ENCODE results near the gene ELF1. TPM values are rescaled to one million over a fixed set of nuclear protein-coding genes. Genes with fewer than 3 reads are reported as not detected.

Gene ELF1
- total and polyA plus RNA-seq, 2 experiments from 2014 or later = 7.0 to 12.7 TPM

DNA sequence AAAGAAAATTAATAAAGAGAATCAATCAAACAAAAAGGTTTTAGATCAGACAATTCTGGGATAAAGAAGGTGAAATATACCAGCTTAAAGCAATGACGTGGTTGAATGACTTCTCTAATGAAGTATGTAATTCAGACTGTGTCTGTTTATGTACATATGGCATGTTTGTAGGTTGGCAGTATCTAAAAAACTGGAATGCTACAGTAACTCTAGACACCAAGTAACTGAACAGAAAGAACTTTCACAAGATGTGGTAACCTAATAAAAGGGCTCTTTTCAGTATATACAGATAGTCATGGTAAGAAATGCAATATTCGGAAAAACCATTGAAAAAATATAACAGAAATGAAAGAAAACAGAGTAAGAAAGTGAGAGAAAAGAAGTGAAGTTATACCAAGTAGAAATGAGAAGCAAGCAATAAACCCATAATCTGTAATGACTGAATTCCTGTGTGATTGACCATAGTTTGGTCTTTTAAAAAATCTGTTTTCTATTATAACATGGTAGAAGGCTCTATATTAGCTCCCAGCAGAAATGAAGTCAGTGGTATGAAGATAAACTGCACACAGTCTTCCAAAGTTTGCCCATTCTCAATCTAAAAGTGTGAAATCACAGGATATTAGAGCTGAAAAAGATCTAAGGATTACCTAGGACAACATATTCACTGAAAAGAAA is 31.4 kb downstream of the ELF1 start:
- Mint-ChIP-seq H3K4me3 (no peak overlapping the region), H3K36me3 (ENCODE audit: low read depth) (no peaks in the 10 kb centered on the region), H3K27me3 (ENCODE audit: insufficient read depth, low read depth, poor library complexity) (no peaks in the 10 kb centered on the region), H3K9me3 (no peaks in the 10 kb centered on the region), H3K4me1 (peaks cover 6% of the 10 kb centered on the region; the same call in 2 of the 3 replicates), H3K27ac (no peak overlapping the region)
- Histone ChIP-seq H3K27me3 (ENCODE audit: insufficient read depth) (no peaks in the 10 kb centered on the region), H3K4me2 (no peak overlapping the region), H3K4me3 (no peak overlapping the region), H3K27ac (ENCODE audit: low read depth) (no peak overlapping the region), H4K20me1 (replicated peaks; ENCODE audit: insufficient read depth) (no peaks in the 10 kb centered on the region), H3F3A (replicated peaks; ENCODE audit: low read depth) (no peaks in the 10 kb centered on the region), H3K79me2 (replicated peaks; ENCODE audit: insufficient read depth) (no peaks in the 10 kb centered on the region), H2AFZ (no peak overlapping the region), H3K4me1 (ENCODE audit: insufficient read depth) (peaks cover 8% of the 10 kb centered on the region), H3K36me3 (ENCODE audit: insufficient read depth) (no peaks in the 10 kb centered on the region), H3K9me2 (ENCODE audit: insufficient read depth) (no peaks in the 10 kb centered on the region)
- ATAC-seq = no peak
- TF ChIP-seq JUNB (IDR thresholded peaks at IDR 0.05; ENCODE audit: unreplicated experiment) = no peak
- TF ChIP-seq, protein P1, sequence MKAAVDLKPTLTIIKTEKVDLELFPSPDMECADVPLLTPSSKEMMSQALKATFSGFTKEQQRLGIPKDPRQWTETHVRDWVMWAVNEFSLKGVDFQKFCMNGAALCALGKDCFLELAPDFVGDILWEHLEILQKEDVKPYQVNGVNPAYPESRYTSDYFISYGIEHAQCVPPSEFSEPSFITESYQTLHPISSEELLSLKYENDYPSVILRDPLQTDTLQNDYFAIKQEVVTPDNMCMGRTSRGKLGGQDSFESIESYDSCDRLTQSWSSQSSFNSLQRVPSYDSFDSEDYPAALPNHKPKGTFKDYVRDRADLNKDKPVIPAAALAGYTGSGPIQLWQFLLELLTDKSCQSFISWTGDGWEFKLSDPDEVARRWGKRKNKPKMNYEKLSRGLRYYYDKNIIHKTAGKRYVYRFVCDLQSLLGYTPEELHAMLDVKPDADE (IDR thresholded peaks at IDR 0.05) = no peak
- TF ChIP-seq NANOG (IDR thresholded peaks at IDR 0.05; ENCODE audit: borderline replicate concordance) = no peak
- no peak for TF ChIP-seq ZNF114 (CRISPR knock-in tag; IDR thresholded peaks at IDR 0.05)
- TF ChIP-seq EZH2phosphoT487 (IDR thresholded peaks at IDR 0.05; ENCODE audit: unreplicated experiment) = no peak
- TF ChIP-seq STAT1 (IDR thresholded peaks at IDR 0.05; ENCODE audit: unreplicated experiment) = no peak
- TF ChIP-seq, protein P2, sequence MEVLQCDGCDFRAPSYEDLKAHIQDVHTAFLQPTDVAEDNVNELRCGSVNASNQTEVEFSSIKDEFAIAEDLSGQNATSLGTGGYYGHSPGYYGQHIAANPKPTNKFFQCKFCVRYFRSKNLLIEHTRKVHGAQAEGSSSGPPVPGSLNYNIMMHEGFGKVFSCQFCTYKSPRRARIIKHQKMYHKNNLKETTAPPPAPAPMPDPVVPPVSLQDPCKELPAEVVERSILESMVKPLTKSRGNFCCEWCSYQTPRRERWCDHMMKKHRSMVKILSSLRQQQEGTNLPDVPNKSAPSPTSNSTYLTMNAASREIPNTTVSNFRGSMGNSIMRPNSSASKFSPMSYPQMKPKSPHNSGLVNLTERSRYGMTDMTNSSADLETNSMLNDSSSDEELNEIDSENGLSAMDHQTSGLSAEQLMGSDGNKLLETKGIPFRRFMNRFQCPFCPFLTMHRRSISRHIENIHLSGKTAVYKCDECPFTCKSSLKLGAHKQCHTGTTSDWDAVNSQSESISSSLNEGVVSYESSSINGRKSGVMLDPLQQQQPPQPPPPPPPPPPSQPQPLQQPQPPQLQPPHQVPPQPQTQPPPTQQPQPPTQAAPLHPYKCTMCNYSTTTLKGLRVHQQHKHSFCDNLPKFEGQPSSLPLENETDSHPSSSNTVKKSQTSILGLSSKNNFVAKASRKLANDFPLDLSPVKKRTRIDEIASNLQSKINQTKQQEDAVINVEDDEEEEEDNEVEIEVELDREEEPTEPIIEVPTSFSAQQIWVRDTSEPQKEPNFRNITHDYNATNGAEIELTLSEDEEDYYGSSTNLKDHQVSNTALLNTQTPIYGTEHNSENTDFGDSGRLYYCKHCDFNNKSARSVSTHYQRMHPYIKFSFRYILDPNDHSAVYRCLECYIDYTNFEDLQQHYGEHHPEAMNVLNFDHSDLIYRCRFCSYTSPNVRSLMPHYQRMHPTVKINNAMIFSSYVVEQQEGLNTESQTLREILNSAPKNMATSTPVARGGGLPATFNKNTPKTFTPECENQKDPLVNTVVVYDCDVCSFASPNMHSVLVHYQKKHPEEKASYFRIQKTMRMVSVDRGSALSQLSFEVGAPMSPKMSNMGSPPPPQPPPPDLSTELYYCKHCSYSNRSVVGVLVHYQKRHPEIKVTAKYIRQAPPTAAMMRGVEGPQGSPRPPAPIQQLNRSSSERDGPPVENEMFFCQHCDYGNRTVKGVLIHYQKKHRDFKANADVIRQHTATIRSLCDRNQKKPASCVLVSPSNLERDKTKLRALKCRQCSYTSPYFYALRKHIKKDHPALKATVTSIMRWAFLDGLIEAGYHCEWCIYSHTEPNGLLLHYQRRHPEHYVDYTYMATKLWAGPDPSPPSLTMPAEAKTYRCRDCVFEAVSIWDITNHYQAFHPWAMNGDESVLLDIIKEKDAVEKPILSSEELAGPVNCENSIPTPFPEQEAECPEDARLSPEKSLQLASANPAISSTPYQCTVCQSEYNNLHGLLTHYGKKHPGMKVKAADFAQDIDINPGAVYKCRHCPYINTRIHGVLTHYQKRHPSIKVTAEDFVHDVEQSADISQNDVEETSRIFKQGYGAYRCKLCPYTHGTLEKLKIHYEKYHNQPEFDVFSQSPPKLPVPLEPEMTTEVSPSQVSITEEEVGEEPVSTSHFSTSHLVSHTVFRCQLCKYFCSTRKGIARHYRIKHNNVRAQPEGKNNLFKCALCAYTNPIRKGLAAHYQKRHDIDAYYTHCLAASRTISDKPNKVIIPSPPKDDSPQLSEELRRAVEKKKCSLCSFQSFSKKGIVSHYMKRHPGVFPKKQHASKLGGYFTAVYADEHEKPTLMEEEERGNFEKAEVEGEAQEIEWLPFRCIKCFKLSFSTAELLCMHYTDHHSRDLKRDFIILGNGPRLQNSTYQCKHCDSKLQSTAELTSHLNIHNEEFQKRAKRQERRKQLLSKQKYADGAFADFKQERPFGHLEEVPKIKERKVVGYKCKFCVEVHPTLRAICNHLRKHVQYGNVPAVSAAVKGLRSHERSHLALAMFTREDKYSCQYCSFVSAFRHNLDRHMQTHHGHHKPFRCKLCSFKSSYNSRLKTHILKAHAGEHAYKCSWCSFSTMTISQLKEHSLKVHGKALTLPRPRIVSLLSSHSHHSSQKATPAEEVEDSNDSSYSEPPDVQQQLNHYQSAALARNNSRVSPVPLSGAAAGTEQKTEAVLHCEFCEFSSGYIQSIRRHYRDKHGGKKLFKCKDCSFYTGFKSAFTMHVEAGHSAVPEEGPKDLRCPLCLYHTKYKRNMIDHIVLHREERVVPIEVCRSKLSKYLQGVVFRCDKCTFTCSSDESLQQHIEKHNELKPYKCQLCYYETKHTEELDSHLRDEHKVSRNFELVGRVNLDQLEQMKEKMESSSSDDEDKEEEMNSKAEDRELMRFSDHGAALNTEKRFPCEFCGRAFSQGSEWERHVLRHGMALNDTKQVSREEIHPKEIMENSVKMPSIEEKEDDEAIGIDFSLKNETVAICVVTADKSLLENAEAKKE (CRISPR knock-in tag; IDR thresholded peaks at IDR 0.05) = no peak
- TF ChIP-seq, protein P3, sequence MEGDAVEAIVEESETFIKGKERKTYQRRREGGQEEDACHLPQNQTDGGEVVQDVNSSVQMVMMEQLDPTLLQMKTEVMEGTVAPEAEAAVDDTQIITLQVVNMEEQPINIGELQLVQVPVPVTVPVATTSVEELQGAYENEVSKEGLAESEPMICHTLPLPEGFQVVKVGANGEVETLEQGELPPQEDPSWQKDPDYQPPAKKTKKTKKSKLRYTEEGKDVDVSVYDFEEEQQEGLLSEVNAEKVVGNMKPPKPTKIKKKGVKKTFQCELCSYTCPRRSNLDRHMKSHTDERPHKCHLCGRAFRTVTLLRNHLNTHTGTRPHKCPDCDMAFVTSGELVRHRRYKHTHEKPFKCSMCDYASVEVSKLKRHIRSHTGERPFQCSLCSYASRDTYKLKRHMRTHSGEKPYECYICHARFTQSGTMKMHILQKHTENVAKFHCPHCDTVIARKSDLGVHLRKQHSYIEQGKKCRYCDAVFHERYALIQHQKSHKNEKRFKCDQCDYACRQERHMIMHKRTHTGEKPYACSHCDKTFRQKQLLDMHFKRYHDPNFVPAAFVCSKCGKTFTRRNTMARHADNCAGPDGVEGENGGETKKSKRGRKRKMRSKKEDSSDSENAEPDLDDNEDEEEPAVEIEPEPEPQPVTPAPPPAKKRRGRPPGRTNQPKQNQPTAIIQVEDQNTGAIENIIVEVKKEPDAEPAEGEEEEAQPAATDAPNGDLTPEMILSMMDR (conservative IDR thresholded peaks at IDR 0.05; ENCODE audit: low read depth in 2 of 2) = no peak
- no peak for DNase-seq (ENCODE audit: low spot score)
